ENCODE results near the gene TMPO. TPM values are rescaled to one million over a fixed set of nuclear protein-coding genes. Genes with fewer than 3 reads are reported as not detected.

Gene TMPO
- total and polyA plus RNA-seq, 2 donors (not counting 3 experiments of a cell fraction or from before 2014, with no cell fraction given), result 27.8 to 150 TPM

- BruUV-seq (replicated peaks), result TSS peak; percentile 39
- Histone ChIP-seq H3K27ac (ENCODE audit: insufficient read depth, low read depth, low read length) (peak overlapping the region; percentile 67), H4K20me1 (replicated peaks; ENCODE audit: control insufficient read depth, extremely low read depth, insufficient read depth, low read length) (peaks cover 12% of the 10 kb centered on the region), H3K79me2 (ENCODE audit: control insufficient read depth, insufficient read depth, low read length) (peaks cover 49% of the 10 kb centered on the region), H3K4me2 (ENCODE audit: insufficient read depth, low read length) (peak overlapping the region; percentile 97), H3K9me1 (replicated peaks; ENCODE audit: control insufficient read depth, extremely low read depth, insufficient read depth, low read length) (no peaks in the 10 kb centered on the region), H3K4me1 (ENCODE audit: control insufficient read depth, extremely low read depth, insufficient read depth, low read length) (peaks cover 13% of the 10 kb centered on the region), H2AFZ (ENCODE audit: low read depth, low read length) (no peak overlapping the region), H3K9me3 (replicated peaks; ENCODE audit: control insufficient read depth, insufficient read depth, low read length) (no peaks in the 10 kb centered on the region), H3K4me3 (replicated peaks in 1 of 3; ENCODE audit: insufficient read depth in 1 of 3, low read depth in 1 of 3, low read length in 3 of 3) (peak overlapping the region; percentile 89 to 98 (median 91)), H3K27me3 (ENCODE audit: control insufficient read depth in 2 of 2, insufficient read depth in 2 of 2, low read length in 2 of 2) (no peaks in the 10 kb centered on the region), H3K9ac (replicated peaks; ENCODE audit: extremely low read depth, insufficient read depth, low read length) (peak overlapping the region; percentile 93), H3K36me3 (ENCODE audit: control insufficient read depth in 2 of 2, extremely low read depth in 1 of 2, insufficient read depth in 2 of 2, low read length in 2 of 2) (peaks cover 9 to 19% of the 10 kb centered on the region in 2 experiments)
- FAIRE-seq, result no peak
- intact Hi-C loops (cut with micrococcal nuclease), result loop anchor here (2.0 to 5.0 kb wide), 2 partner anchors 177 to 467 kb away; no protein-coding TSS in a partner anchor
- dilution Hi-C loops (cut with MboI; ENCODE audit: extremely low pct_ligation_motif_present, low sequenced_read_pairs), result no loop called here
- TF ChIP-seq JUN (IDR thresholded peaks at IDR 0.05; ENCODE audit: borderline replicate concordance, insufficient read depth, insufficient read length, low read depth) (no peak), FOS (IDR thresholded peaks at IDR 0.05; ENCODE audit: borderline replicate concordance, insufficient read depth, low read length) (no peak), MAX (IDR thresholded peaks at IDR 0.05; ENCODE audit: insufficient read depth, insufficient read length) (no peak), GATA2 (IDR thresholded peaks at IDR 0.05; ENCODE audit: insufficient read depth, insufficient read length, low read depth, low read length) (no peak), POLR2A (IDR thresholded peaks at IDR 0.05; ENCODE audit: low read depth, low read length) (no peak), EZH2 (IDR thresholded peaks at IDR 0.05; ENCODE audit: borderline replicate concordance, low read depth, low read length, severe bottlenecking) (no peak), MYC (IDR thresholded peaks at IDR 0.05; ENCODE audit: low read depth, low read length) (no peak), POLR2AphosphoS5 (IDR thresholded peaks at IDR 0.05; ENCODE audit: insufficient read depth, low read depth, low read length) (no peak)
- TF ChIP-seq, protein P1, sequence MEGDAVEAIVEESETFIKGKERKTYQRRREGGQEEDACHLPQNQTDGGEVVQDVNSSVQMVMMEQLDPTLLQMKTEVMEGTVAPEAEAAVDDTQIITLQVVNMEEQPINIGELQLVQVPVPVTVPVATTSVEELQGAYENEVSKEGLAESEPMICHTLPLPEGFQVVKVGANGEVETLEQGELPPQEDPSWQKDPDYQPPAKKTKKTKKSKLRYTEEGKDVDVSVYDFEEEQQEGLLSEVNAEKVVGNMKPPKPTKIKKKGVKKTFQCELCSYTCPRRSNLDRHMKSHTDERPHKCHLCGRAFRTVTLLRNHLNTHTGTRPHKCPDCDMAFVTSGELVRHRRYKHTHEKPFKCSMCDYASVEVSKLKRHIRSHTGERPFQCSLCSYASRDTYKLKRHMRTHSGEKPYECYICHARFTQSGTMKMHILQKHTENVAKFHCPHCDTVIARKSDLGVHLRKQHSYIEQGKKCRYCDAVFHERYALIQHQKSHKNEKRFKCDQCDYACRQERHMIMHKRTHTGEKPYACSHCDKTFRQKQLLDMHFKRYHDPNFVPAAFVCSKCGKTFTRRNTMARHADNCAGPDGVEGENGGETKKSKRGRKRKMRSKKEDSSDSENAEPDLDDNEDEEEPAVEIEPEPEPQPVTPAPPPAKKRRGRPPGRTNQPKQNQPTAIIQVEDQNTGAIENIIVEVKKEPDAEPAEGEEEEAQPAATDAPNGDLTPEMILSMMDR (IDR thresholded peaks at IDR 0.05; ENCODE audit: extremely low read depth in 1 of 2, insufficient read depth in 1 of 2, low read depth in 1 of 2, low read length in 2 of 2), result no peak
- ChIA-PET CTCF (interaction anchor here (0.6 to 2.1 kb wide), 10 partner anchors 8 to 170 kb away, joined by 3 to 9 read pairs (median 4); partner anchors contain the start of genes APAF1 and IKBIP), POLR2A (interaction anchor here (0.7 to 2.7 kb wide), 7 partner anchors 8 to 1977 kb away, joined by 3 to 14 read pairs (median 7); partner anchors contain the start of gene IKBIP)
- DNase-seq (ENCODE audit: low read depth, low spot score), result peak; percentile 38
Observed at GRCh38 chr12:98594050-98594835, 78.9 kb downstream of the TMPO start.
